HEK293 (cell line): ENCODE data around the gene RTL1.

Experiments
- CTCF ChIA-PET: fragments of 350-600 bp; formaldehyde crosslinking; extraction: SDS; loops from one replicate; lab custom pipeline; 2021; ENCODE audit warnings: antibody characterized with exemption; lab: Yijun Ruan, JAX
- POLR2A ChIA-PET: fragments of 300-600 bp; formaldehyde crosslinking; extraction: SDS; loops from one replicate; lab custom pipeline; 2020; ENCODE audit warnings: antibody characterized with exemption, inconsistent platforms; lab: Yijun Ruan, JAX
- H3K27ac ChIP-seq: fragments of 200-500 bp; sonication (Bioruptor generic); 2 replicates; pipeline ENCODE4 v1.5.1; 2014; ENCODE audit warnings: low read depth, low read length, control low read depth, inconsistent platforms; ENCODE audit errors: extremely low read depth
- H3K36me3 ChIP-seq, 2 experiments: fragments of 200-500 bp in 1 of 2; sonication (Bioruptor generic) in 1 of 2; 1 replicate in 1 of 2; 2 replicates in 1 of 2; pipeline ENCODE4 v1.5.1; 2014 to 2017; ENCODE audit warnings: inconsistent platforms in 2 of 2, low read length in 2 of 2; ENCODE audit not compliant: control insufficient read depth in 2 of 2, insufficient read depth in 1 of 2
- H3K4me1 ChIP-seq: fragments of 200-500 bp; sonication (Bioruptor generic); 2 replicates; pipeline ENCODE4 v1.5.1; 2014; ENCODE audit warnings: mild to moderate bottlenecking, low read length, inconsistent platforms; ENCODE audit not compliant: control insufficient read depth, insufficient read depth
- H3K4me3 ChIP-seq: 2 replicates; pipeline ENCODE4 v1.5.1; 2011; ENCODE audit warnings: low read depth, mild to moderate bottlenecking, control low read depth, low read length, moderate library complexity
- H3K9me3 ChIP-seq: fragments of 200-500 bp; sonication (Bioruptor generic); 2 replicates; pipeline ENCODE4 v1.5.1; 2014; ENCODE audit warnings: low read depth, low read length, inconsistent platforms; ENCODE audit not compliant: control insufficient read depth, insufficient read depth
- CTCF ChIP-seq: fragments of 450-650 bp; formaldehyde crosslinking; IDR thresholded peaks from 2 replicates; pipeline ENCODE4 v1.5.1; 2016; ENCODE audit warnings: missing biosample characterization, missing genetic modification characterization
- HIC1 ChIP-seq: fragments of 450-650 bp; formaldehyde crosslinking; IDR thresholded peaks from 2 replicates; pipeline ENCODE4 v1.5.1; 2016; ENCODE audit warnings: missing biosample characterization, missing genetic modification characterization
- IKZF3 ChIP-seq: fragments of 450-650 bp; IDR thresholded peaks from 2 replicates; pipeline ENCODE4 v1.5.0; 2018; ENCODE audit warnings: missing biosample characterization, mild to moderate bottlenecking, missing genetic modification characterization, moderate library complexity
- KLF1 ChIP-seq: fragments of 450-650 bp; formaldehyde crosslinking; IDR thresholded peaks from 2 replicates; pipeline ENCODE4 v1.5.1; 2016; ENCODE audit warnings: missing biosample characterization, missing genetic modification characterization
- KLF16 ChIP-seq: fragments of 450-650 bp; formaldehyde crosslinking; IDR thresholded peaks from 2 replicates; pipeline ENCODE4 v1.5.1; 2017; ENCODE audit warnings: missing biosample characterization, missing genetic modification characterization
- KLF7 ChIP-seq: fragments of 450-650 bp; formaldehyde crosslinking; IDR thresholded peaks from 2 replicates; pipeline ENCODE4 v1.5.1; 2016; ENCODE audit warnings: missing biosample characterization, missing genetic modification characterization, borderline replicate concordance
- KLF8 ChIP-seq: fragments of 450-650 bp; formaldehyde crosslinking; IDR thresholded peaks from 2 replicates; pipeline ENCODE4 v1.5.1; 2016; ENCODE audit warnings: missing biosample characterization, missing genetic modification characterization
- PRDM1 ChIP-seq: fragments of 450-650 bp; formaldehyde crosslinking; IDR thresholded peaks from 2 replicates; pipeline ENCODE4; 2016; ENCODE audit warnings: missing biosample characterization, missing genetic modification characterization
- ZBTB1 ChIP-seq: fragments of 450-650 bp; formaldehyde crosslinking; IDR thresholded peaks from 2 replicates; pipeline ENCODE4 v1.5.1; 2016; ENCODE audit warnings: missing biosample characterization, missing genetic modification characterization
- ZBTB20 ChIP-seq: fragments of 450-650 bp; formaldehyde crosslinking; IDR thresholded peaks from 2 replicates; pipeline ENCODE4 v1.5.1; 2016; ENCODE audit warnings: missing biosample characterization, missing genetic modification characterization
- ZFP3 ChIP-seq: fragments of 450-650 bp; formaldehyde crosslinking; IDR thresholded peaks from 2 replicates; pipeline ENCODE4 v1.5.1; 2016; ENCODE audit warnings: low read depth, missing biosample characterization, missing genetic modification characterization
- ZFP69B ChIP-seq: fragments of 450-650 bp; formaldehyde crosslinking; IDR thresholded peaks from 2 replicates; pipeline ENCODE4 v1.5.1; 2016; ENCODE audit warnings: missing biosample characterization, missing genetic modification characterization
- ZNF140 ChIP-seq: fragments of 450-650 bp; formaldehyde crosslinking; IDR thresholded peaks from 2 replicates; pipeline ENCODE4 v1.5.1; 2016; ENCODE audit warnings: missing biosample characterization, missing genetic modification characterization
- ZNF157 ChIP-seq: fragments of 450-650 bp; formaldehyde crosslinking; IDR thresholded peaks from 2 replicates; pipeline ENCODE4 v1.5.1; 2016; ENCODE audit warnings: missing biosample characterization, missing genetic modification characterization
- ZNF18 ChIP-seq: fragments of 450-650 bp; formaldehyde crosslinking; IDR thresholded peaks from 2 replicates; pipeline ENCODE4 v1.5.1; 2016; ENCODE audit warnings: missing biosample characterization, missing genetic modification characterization
- ZNF366 ChIP-seq: fragments of 450-650 bp; formaldehyde crosslinking; conservative IDR thresholded peaks from 2 replicates; pipeline ENCODE4 v1.5.1; 2016; ENCODE audit warnings: missing biosample characterization, missing genetic modification characterization
- ZNF654 ChIP-seq: fragments of 450-650 bp; formaldehyde crosslinking; IDR thresholded peaks from 2 replicates; pipeline ENCODE4 v1.5.1; 2016; ENCODE audit warnings: low read depth, missing biosample characterization, missing genetic modification characterization
- ZNF692 ChIP-seq: fragments of 450-650 bp; formaldehyde crosslinking; IDR thresholded peaks from 2 replicates; pipeline ENCODE4 v1.5.1; 2016; ENCODE audit warnings: missing biosample characterization, missing genetic modification characterization
- ZNF707 ChIP-seq: fragments of 450-650 bp; formaldehyde crosslinking; IDR thresholded peaks from 2 replicates; pipeline ENCODE4 v1.5.1; 2016; ENCODE audit warnings: missing biosample characterization, missing genetic modification characterization
- ZNF76 ChIP-seq: fragments of 450-650 bp; formaldehyde crosslinking; IDR thresholded peaks from 2 replicates; pipeline ENCODE4; 2016; ENCODE audit warnings: low read depth, missing biosample characterization, missing genetic modification characterization, borderline replicate concordance
- TF ChIP-seq, protein P1 (sequence below): fragments of 450-650 bp; formaldehyde crosslinking; IDR thresholded peaks from 2 replicates; pipeline ENCODE4 v1.5.1; 2016; ENCODE audit warnings: missing biosample characterization, missing genetic modification characterization

RTL1 gene

DNA sequence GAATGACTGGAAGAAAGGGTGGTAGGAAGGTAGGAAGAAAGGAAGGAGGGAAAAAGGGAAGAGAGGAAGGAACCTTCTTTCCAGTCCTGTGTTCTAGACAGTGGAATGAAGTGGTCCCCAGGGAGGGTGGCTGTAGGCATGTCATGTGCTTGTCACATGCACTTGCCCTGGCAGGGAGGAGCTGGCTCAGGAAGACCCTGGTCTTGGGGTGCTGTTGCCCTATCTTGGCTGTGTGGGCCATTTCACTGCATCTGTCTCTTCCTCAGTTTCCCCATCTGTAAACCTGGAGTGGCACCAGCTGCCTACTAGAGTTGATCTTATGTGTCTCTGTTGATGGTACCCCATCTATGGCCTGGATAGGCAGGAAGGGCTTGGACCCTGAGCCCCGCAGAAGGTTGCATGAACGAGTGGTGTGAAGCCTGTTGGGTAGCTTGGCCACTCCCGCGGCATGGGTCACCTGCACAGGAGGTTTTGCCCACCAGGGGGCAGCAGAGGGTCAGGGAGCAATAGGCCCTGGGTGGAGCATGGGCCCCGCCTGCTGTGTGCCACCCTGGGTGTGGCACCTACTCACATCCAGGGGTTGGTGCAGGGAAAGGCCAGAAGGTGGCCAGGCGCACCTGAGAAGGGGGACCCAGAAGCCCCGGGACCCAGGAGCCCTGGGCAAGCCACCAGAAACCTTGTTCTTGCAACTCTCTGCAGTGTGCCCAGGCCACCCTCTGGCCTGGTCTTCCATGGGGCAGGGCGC is 52.5 kb downstream of the RTL1 start:
- H3K36me3 ChIP-seq, result no peaks in the 10 kb centered on the region
- H3K4me3 ChIP-seq, result no peak overlapping the region
- ChIA-PET POLR2A (no interaction called here), CTCF (interaction anchor here (0.6 to 1.4 kb wide), 13 partner anchors 8 to 526 kb away, joined by 3 to 5 read pairs (median 3); no protein-coding TSS in a partner anchor)
- TF ChIP-seq ZNF366 (peak; percentile 89), ZNF76 (tag by site-specific recombination) (0 out of 2 replicates have a peak, but pooled peaks have one; percentile 16), ZBTB1 (tag by site-specific recombination) (no peak), PRDM1 (tag by site-specific recombination) (peak; percentile 35; the same call in 1 of the 2 replicates), ZFP69B (tag by site-specific recombination) (peak; percentile 76; the same call in 1 of the 2 replicates), ZNF692 (tag by site-specific recombination) (peak; percentile 77), KLF8 (tag by site-specific recombination) (peak; percentile 88), ZNF654 (tag by site-specific recombination) (peak; percentile 71), ZNF707 (tag by site-specific recombination) (no peak), ZNF140 (no peak), KLF1 (peak; percentile 96), IKZF3 (tag by site-specific recombination) (no peak), ZFP3 (tag by site-specific recombination) (no peak), ZBTB20 (tag by site-specific recombination) (peak; percentile 25; the same call in 1 of the 2 replicates), HIC1 (tag by site-specific recombination) (peak; percentile 71), KLF16 (tag by site-specific recombination) (0 out of 2 replicates have a peak, but pooled peaks have one; percentile 17), CTCF (tag by site-specific recombination) (peak; percentile 89), ZNF18 (tag by site-specific recombination) (peak; percentile 74; the same call in 1 of the 2 replicates), ZNF157 (no peak), KLF7 (tag by site-specific recombination) (0 out of 2 replicates have a peak, but pooled peaks have one; percentile 25)
- TF ChIP-seq, protein P1, sequence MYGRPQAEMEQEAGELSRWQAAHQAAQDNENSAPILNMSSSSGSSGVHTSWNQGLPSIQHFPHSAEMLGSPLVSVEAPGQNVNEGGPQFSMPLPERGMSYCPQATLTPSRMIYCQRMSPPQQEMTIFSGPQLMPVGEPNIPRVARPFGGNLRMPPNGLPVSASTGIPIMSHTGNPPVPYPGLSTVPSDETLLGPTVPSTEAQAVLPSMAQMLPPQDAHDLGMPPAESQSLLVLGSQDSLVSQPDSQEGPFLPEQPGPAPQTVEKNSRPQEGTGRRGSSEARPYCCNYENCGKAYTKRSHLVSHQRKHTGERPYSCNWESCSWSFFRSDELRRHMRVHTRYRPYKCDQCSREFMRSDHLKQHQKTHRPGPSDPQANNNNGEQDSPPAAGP, result peak; percentile 61
- H3K4me1 ChIP-seq, result no peaks in the 10 kb centered on the region
- H3K9me3 ChIP-seq, result no peaks in the 10 kb centered on the region
- H3K27ac ChIP-seq, result no peak overlapping the region
